AG20443 (cell line): ENCODE data around the gene PNISR.
A peak's percentile ranks its signal among the peaks of the same experiment; 100 is the strongest.

Experiments
- DNase-seq: peaks from one replicate; pipeline ENCODE4 v3.0.0; 2012; ENCODE audit warnings: low spot score, mixed read lengths

Gene PNISR

GRCh38 chr6:99402448-99402847 is 22.7 kb downstream of the PNISR start:
- DNase-seq, result no peak

DNA sequence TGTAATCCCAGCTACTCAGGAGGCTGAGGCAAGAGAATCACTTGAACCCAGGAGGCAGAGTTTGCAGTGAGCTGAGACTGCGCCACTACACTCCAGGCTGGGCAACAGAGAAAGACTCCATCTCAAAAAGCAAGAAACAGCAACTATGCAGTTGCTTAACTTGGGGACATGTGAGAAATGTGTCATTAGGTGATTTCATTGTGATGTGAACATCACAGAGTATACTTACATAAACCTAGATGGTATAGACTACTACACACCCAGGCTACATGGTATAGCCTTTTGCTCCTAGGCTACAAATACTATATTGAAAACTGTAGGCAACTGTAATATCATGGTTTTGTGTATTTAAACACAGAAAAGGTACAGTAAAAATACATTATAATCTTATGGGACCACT is 27.8 kb downstream of the PNISR start:
- no peak for DNase-seq

GRCh38 chr6:99393698-99394531 is 31.2 kb downstream of the PNISR start, which contains the start of gene COQ3:
COQ3 (minus strand) TSS chr6:99394195; CDS start chr6:99394179, 16 bp downstream.
- peak; percentile 97 for DNase-seq

- peak; percentile 6 for DNase-seq
Measured at GRCh38 chr6:99393366-99393697, 31.8 kb downstream of the PNISR start.

DNA sequence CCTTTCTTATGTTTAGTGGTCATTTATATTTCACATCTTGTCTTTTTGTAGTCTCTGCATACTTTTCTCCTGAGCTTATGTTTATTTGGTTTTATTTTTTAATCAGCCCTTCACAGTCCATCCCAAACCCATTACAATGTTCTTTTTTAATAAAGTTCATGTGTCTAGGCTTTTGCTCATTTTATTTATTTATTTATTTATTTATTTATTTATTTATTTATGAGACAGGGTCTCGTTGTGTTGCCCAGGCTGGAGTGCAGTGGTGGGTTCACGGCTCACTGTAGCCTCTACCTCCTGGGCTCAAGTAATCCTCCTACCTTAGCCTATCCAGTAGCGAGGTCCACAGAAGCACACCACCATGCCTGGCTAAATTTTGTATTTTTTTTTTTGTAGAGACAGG is 34.2 kb downstream of the PNISR start:
- DNase-seq, result no peak

- no peak for DNase-seq
Measured at GRCh38 chr6:99384507-99384906, 40.6 kb downstream of the PNISR start.

DNA sequence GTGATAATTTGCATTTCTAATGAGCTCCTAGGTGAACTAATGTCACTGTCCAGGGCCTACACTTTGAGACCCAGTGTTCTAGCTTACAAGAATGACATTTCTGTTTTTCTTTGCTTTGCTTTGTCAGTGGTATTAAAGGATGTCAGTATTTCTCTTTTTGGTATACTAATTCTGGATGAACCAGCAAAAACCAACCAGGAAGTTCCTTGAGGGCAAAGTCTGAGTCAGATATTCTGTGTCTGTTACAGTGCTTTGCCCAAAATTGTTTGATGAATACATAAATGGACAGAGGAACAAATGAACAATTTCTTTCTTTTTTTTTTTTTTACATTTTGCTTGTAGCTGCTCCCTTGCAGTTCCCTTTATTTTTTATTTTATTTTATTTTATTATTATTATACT is 46.5 kb downstream of the PNISR start:
- no peak for DNase-seq

- DNase-seq, result no peak
Measured at GRCh38 chr6:99369533-99369932, 55.6 kb downstream of the PNISR start.

DNA sequence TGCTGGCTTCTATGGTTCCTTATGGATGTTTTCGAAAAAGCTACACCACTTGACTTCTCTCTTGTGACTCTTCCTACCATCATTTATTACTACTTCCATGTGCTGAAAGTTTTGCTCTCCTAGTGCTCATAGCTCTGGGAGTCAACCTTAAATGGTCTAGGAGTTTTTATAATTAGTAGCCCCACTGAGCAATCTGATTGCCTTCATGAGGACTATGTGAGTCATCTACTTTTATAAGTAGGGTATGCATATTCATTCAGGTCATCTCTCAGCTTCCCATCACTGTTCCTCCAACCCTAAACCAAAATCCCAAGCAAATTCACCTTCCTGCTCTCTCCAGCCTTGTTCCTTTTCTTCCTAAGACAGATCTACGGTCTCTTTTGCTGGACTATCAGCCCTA is 58.3 kb downstream of the PNISR start:
- no peak for DNase-seq

- no peak for DNase-seq
Measured at GRCh38 chr6:99364026-99364425, 61.1 kb downstream of the PNISR start.

DNA sequence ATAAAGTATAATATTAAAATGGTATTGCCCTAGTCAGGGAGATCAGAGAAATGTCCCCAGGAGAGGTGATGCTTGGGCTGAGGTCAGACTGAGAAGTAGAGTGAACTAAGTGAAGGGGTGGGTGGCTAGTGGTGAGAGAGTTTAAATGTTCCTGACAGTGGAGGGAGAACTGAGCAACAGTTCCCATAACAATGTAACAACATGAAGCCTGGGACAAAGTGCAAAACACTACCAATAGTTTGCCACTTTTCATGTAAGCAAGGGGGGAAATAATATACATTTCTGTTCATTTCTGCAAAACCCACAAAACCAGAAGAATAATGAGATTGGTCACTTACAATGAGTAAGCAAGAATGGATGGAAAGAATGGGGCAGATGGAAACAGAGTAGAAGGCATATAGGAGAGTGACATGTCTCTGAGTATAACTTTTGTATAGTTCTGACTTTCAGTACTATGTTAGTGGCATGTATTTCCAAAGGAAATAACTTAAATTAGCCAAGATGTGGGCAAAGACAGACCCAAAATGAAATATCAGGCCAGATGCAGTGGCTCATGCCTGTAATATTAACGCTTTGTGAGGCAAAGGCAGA is 62.3 kb downstream of the PNISR start:
- no peak for DNase-seq

GRCh38 chr6:99359800-99360199 is 65.3 kb downstream of the PNISR start:
- no peak for DNase-seq

DNA sequence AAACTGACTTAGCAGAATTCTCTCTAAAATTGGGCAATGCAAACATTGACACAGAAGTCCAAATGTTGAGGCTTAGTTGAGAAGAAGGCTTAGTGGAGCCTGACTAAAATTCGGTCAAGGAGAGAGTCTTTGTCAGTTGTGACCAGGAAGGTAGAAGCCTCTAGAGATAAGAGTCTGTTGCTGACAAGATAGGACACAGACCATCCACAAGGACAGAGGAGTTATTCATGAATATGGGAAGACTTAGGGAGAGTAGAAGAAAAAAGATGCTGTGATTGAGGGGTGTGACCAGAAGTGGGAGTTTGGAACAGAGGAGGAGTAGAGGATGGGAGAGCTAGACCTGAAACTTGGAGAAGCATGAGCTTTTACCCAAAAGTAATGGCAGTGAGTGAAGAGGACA is 68.5 kb downstream of the PNISR start:
- DNase-seq, result no peak

- DNase-seq, result no peak
Measured at GRCh38 chr6:99354983-99355382, 70.1 kb downstream of the PNISR start.

- no peak for DNase-seq
Measured at GRCh38 chr6:99353126-99353525, 72.0 kb downstream of the PNISR start.

DNA sequence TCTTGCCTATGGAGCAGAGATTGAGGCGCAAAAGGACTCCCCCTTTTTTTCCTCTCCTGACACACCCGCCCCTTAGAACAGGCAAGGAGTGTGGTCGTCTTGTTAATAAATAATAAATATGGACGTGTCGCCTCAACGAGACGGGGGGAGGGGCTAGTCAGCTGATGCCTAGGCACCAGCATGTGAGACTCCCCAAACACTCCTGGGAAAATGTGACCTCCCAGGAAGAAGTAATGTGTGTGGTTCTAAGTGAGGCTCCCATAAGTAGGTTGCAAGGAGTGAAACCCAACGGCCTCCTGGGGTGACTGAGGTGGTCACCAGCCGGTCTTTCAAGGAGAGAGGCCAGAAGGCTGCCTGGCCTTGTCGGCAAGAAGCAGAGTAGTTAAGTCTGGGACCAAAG is 74.5 kb downstream of the PNISR start:
- no peak for DNase-seq

DNA sequence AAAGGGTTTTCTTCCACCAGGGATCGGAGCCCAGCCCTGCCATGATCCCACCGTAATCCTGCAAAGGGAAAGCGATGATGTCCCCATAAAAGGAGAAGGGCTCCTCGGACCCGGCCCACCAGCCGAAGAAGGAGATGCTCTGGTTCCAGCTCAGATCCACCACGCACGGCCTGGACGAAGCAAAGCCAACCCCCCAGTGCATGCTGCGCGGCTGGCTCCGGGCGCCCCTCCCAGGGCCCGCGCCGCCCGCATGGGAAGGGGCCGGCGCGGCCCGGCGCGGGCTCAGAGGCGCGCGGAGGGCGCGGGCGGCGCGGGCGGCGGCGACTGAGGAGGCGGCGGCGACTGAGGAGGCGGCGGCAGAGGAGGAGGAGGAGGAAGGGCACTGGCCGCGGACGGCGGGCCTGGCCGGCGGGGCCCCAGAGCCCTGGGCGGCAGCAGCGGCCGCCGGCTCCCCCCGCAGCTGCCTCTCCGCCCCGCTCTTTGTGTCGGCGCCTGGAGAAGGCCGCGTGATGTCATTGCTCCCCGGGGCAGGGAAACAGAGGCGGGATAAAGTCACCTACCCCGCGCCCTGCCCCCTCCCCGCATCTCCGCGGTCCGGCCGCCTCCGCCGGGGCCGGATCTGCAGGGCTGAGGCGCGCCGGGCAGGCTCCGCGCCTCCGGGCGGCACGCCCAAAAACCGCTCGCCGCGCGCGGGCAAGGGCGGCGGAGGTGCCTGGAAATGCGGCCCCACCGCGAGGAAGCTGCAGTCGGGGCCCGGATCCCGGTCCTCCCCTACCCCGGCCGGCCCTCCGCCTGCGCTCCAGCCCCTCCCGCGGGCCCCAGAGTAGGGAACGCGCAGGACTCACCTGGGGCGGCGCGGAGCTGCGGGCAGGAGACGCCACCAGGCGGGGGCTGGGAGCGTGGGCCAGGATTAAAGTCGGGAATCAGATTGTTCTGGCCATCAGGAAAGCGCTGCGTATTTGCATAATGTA is 75.7 kb downstream of the PNISR start, which contains the start of gene FAXC:
Gene FAXC (minus strand): TSS at position 504 of the 971 bp plus-strand sequence. CDS start 302 bp downstream, at position 202.
- DNase-seq, result peak; percentile 61

DNA sequence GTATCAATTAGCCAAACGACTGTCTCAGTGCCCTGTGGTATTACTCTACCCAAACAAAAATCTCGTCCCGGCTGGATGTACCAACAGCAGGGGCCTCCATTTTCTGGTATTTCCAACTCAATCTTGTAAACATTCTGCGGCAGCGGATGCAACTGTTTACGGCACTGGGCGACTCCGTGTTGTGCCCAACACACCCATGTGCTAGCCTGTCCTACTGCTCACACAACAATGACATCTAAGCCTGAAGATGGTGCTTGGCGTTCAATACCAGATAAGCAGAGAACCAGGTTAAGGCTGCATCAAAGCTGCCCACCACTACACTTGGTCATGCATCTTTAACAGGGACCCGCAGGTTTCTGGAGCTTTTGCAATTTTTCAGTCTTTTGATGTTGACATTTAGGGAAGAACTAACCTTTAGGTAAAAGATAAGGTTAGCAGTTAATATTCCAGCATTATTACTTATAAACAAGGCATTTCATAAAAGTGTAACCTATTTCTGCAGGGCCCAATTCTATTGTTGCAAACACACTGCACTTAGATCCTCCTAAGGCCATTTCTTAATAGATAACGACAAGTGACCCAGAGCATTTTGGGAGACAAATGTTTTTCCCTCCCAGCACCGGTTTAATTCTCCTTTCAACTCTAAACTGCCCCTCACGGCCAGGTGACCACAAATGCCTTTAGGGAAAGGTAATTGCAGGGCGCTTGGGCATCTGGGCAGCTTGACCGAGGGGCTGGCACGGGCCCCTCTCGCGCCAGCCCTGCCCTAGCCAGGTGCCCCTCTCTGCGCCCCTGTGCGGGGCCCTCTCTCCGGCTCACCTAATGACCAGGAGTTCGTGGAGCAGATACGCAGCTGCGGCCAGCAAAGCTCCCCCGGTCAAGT is 76.6 kb downstream of the PNISR start:
- no peak for DNase-seq
